A549 (cell line): ENCODE data around the gene C1S.

ENCODE experiments used
- BHLHE40 ChIP-seq: IDR thresholded peaks from 2 replicates; pipeline ENCODE4 v1.6.1; 2012; ENCODE audit warnings: low read depth, low read length, inconsistent platforms
- CBX2 ChIP-seq: fragments of 200-600 bp; sonication (generic); IDR thresholded peaks from 2 replicates; pipeline ENCODE4 v1.6.1; 2016; ENCODE audit warnings: low read depth, mild to moderate bottlenecking, borderline replicate concordance
- CTCF ChIP-seq: fragments of >200 bp; sonication (Bioruptor Twin); formaldehyde crosslinking; IDR thresholded peaks from 3 replicates; pipeline ENCODE4 v1.5.1; 2016
- FOSB ChIP-seq: fragments of 250-450 bp; sonication (Bioruptor Pico); IDR thresholded peaks from 2 replicates; pipeline ENCODE4 v1.5.0; 2020; ENCODE audit warnings: mild to moderate bottlenecking, moderate library complexity
- HMGXB4 ChIP-seq: fragments of 250-450 bp; sonication (Bioruptor Pico); IDR thresholded peaks from 2 replicates; pipeline ENCODE4 v1.5.0; 2021; ENCODE audit warnings: mild to moderate bottlenecking, moderate library complexity, borderline replicate concordance
- HOXB13 ChIP-seq: fragments of 250-450 bp; sonication (Bioruptor Pico); IDR thresholded peaks from 2 replicates; pipeline ENCODE4 v1.5.0; 2020; ENCODE audit warnings: low read depth, mild to moderate bottlenecking, moderate library complexity
- JUN ChIP-seq, 2 experiments: fragments of >200 bp; sonication (Bioruptor Twin); formaldehyde crosslinking; IDR thresholded peaks; 2 replicates in 1 of 2; 3 replicates in 1 of 2; pipeline ENCODE4 v1.6.1; 2016 to 2017
- KDM5A ChIP-seq: fragments of 200-600 bp; sonication (generic); IDR thresholded peaks from 2 replicates; pipeline ENCODE4 v1.6.1; 2016; ENCODE audit warnings: antibody characterized with exemption, mild to moderate bottlenecking
- MAX ChIP-seq: IDR thresholded peaks from 2 replicates; pipeline ENCODE4 v1.6.1; 2012
- POLR2A ChIP-seq: IDR thresholded peaks from 2 replicates; pipeline ENCODE4 v1.6.1; 2012; ENCODE audit warnings: mild to moderate bottlenecking, low read length
- RCOR1 ChIP-seq: fragments of 150-350 bp; IDR thresholded peaks from 2 replicates; pipeline ENCODE4 v1.6.1; 2014; ENCODE audit warnings: antibody characterized with exemption, low read length, low read depth
- REST ChIP-seq: fragments of 200-600 bp; sonication (generic); IDR thresholded peaks from 2 replicates; pipeline ENCODE4 v1.6.1; 2016; ENCODE audit warnings: antibody characterized with exemption, mild to moderate bottlenecking, moderate library complexity

- no peak for TF ChIP-seq HOXB13
- no peak for TF ChIP-seq RCOR1
- no peak for TF ChIP-seq BHLHE40
- no peak for TF ChIP-seq HMGXB4 (CRISPR knock-in tag)
- no peak for TF ChIP-seq JUN (IDR thresholded peaks at IDR 0.05)
- no peak for TF ChIP-seq CTCF
- TF ChIP-seq MAX, result no peak
- no peak for TF ChIP-seq FOSB (CRISPR knock-in tag)
- no peak for TF ChIP-seq CBX2
- TF ChIP-seq REST, result no peak
- no peak for TF ChIP-seq POLR2A
- no peak for TF ChIP-seq KDM5A
Observed at GRCh38 chr12:7012024-7012607, 48.4 kb upstream of the C1S start.
